Measurements from ENCODE around the gene CAMKK1.

DNA sequence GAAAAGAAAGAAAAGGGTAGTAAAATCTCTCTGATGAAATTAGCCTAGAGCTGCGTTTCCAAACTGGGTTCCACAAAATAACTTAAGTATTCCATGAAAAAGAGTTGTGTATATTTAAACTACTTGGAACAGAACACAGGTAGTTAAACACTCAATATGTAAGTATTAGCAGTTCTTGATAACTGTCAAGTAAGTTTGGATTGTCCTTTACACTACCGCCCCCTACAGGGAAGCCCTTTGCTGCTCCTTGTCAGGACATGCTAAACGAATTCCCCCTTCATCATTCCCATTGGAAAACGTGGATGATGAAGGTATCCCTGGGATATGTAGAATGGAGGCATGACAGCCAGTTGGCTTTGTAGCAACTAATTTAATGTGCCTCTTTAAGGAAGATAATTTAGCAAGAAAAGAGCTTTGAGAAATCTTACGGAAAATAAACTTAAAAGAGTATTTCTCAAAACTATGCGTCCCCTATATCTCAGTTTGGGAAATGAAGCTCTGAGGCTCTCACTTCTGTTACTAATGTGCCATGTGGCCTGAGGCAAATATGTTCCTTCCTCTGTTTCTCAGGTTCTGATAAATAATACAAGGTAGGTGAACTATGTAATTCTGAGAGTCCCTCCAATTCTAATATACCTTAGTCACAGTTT lies 65.6 kb downstream of the CAMKK1 start:
- TF ChIP-seq POLR2A (IDR thresholded peaks at IDR 0.05; ENCODE audit: low read depth, low read length): no peak
- TF ChIP-seq POLR2AphosphoS5 (IDR thresholded peaks at IDR 0.05; ENCODE audit: low read depth, low read length): no peak
- no peak for TF ChIP-seq TAF1 (IDR thresholded peaks at IDR 0.05; ENCODE audit: low read depth, low read length)

Measured in GM12891 (cell line).